ENCODE data around the gene GNB3.
"Not testable (repeated sequence)": the region's sequence is repeated elsewhere in the genome, so short reads cannot be mapped to it uniquely, and the experiment has no call there.

The GNB3 gene

GRCh38 chr12:6860942-6861341 lies 20.2 kb downstream of the GNB3 start:
- no peak for DNase-seq (ENCODE audit: low read depth, low spot score)

GRCh38 chr12:6861391-6861790 lies 20.7 kb downstream of the GNB3 start:
- DNase-seq (ENCODE audit: low read depth, low spot score): no peak

GRCh38 chr12:6863033-6863432 lies 22.3 kb downstream of the GNB3 start:
- no peak for DNase-seq (ENCODE audit: low read depth, low spot score)

GRCh38 chr12:6863586-6864321 lies 23.0 kb downstream of the GNB3 start:
- no peak for DNase-seq (ENCODE audit: low read depth, low spot score)

GRCh38 chr12:6865307-6865706 lies 24.6 kb downstream of the GNB3 start:
- DNase-seq (ENCODE audit: low read depth, low spot score): not testable (repeated sequence)

- no peak for DNase-seq (ENCODE audit: low read depth, low spot score)
Observed at GRCh38 chr12:6866163-6866919, 25.6 kb downstream of the GNB3 start.

- DNase-seq (ENCODE audit: low read depth, low spot score): no peak
Observed at GRCh38 chr12:6866920-6867412, 26.2 kb downstream of the GNB3 start.

GRCh38 chr12:6867413-6868210 lies 26.9 kb downstream of the GNB3 start, which contains the start of gene TPI1:
Gene TPI1, plus strand, starts transcription at chr12:6867531. Its CDS starts 36 bp downstream, at chr12:6867567.
- peak; percentile 55 for DNase-seq (ENCODE audit: low read depth, low spot score)

- DNase-seq (ENCODE audit: low read depth, low spot score): no peak
Observed at GRCh38 chr12:6868211-6869048, 27.7 kb downstream of the GNB3 start.

- peak; percentile 75 for DNase-seq (ENCODE audit: low read depth, low spot score)
Observed at GRCh38 chr12:6869049-6870021, 28.6 kb downstream of the GNB3 start.

GRCh38 chr12:6870304-6870703 lies 29.6 kb downstream of the GNB3 start:
- not testable (repeated sequence) for DNase-seq (ENCODE audit: low read depth, low spot score)

- no peak for DNase-seq (ENCODE audit: low read depth, low spot score)
Observed at GRCh38 chr12:6871052-6871957, 30.6 kb downstream of the GNB3 start.

GRCh38 chr12:6872073-6873048 lies 31.6 kb downstream of the GNB3 start:
- peak; percentile 68 for DNase-seq (ENCODE audit: low read depth, low spot score)

- peak; percentile 99 for DNase-seq (ENCODE audit: low read depth, low spot score)
Observed at GRCh38 chr12:6873094-6874014, 32.6 kb downstream of the GNB3 start, which contains the start of gene SPSB2. Gene SPSB2, minus strand, starts transcription at chr12:6873303. Its CDS starts 402 bp downstream, at chr12:6872901.

GRCh38 chr12:6874015-6874368 lies 33.3 kb downstream of the GNB3 start:
- not testable (repeated sequence) for DNase-seq (ENCODE audit: low read depth, low spot score)

- DNase-seq (ENCODE audit: low read depth, low spot score): not testable (repeated sequence)
Observed at GRCh38 chr12:6879824-6880223, 39.1 kb downstream of the GNB3 start.
